Heart left ventricle (tissue), 13 donors: ENCODE results near the gene SLC25A28.

Experiments used
- POLR2A ChIP-seq, 2 donors: fragments of 450-650 bp; IDR thresholded peaks; one replicate each; pipeline ENCODE4 v1.6.1; 2017; ENCODE audit warnings: antibody characterized with exemption in 2 of 2, mild to moderate bottlenecking in 2 of 2, moderate library complexity in 2 of 2
- TF ChIP-seq, protein P1 (sequence below), 12 donors: fragments of 200-600 bp; sonication (generic) in 4 of 12; IDR thresholded peaks; one replicate each; pipeline versions ENCODE4 v1.5.0 to v1.8.0; 2018 to 2022; ENCODE audit warnings: antibody characterized with exemption in 12 of 12, mild to moderate bottlenecking in 5 of 12
- donor health status: ischemic (EF 13 %, LVEDD 7.1; RV severe dilation, severe dysfunction).
- donor health status: DM: no; HTN: yes; CAD: no.
- donor health status: DM: no; HTN: no; CAD: no.
- donor health status: ischemic (EF 25% LVEDD 6.9; RV normal size, moderate dysfunction).
- donor health status: ischemic (EF 25% LVEDD 5.7; RV mildly dilated, moderate dysfunction).
- donor health status: ischemic (EF 35%, LVEDD 5.7; RV mildly dilated, moderate dysfunction).
- donor health status: nonischemic (EF 11% LVEDD 7.7; RV severe dilation, severe dysfunction).
- donor health status: DM: yes; HTN: yes; CAD: no.
- donor health status: PGD.
- donor health status: ischemic (EF 29% LVEDD 5.4; RV normal size, mild dysfunction).
- donor health status: nonischemic (EF 23%, LVEDD 6.1; RV moderate dilation, normal function).

DNA sequence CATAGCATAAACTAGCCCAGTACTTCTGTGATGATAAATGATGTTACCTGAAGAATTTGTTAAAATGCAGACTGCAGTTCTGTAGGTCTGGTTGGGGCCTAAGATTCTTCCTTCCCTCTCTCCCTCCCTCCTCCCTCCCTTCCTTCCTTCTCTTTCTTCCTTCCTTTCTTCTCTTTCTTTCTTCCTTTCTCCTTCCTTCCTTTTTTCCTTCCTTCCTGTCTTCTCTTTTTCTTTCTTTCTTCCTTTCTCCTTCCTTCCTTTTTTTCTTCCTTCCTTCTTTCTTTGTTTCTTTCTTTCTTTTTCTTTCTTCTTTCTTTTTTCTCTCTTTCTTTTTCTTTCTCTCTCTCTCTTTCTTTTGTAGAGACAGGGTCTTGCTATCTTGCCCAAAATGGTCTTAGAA is 3.7 kb upstream of the SLC25A28 start:
- TF ChIP-seq, protein P1, sequence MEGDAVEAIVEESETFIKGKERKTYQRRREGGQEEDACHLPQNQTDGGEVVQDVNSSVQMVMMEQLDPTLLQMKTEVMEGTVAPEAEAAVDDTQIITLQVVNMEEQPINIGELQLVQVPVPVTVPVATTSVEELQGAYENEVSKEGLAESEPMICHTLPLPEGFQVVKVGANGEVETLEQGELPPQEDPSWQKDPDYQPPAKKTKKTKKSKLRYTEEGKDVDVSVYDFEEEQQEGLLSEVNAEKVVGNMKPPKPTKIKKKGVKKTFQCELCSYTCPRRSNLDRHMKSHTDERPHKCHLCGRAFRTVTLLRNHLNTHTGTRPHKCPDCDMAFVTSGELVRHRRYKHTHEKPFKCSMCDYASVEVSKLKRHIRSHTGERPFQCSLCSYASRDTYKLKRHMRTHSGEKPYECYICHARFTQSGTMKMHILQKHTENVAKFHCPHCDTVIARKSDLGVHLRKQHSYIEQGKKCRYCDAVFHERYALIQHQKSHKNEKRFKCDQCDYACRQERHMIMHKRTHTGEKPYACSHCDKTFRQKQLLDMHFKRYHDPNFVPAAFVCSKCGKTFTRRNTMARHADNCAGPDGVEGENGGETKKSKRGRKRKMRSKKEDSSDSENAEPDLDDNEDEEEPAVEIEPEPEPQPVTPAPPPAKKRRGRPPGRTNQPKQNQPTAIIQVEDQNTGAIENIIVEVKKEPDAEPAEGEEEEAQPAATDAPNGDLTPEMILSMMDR (IDR thresholded peaks at IDR 0.05) = no peak
- TF ChIP-seq POLR2A (IDR thresholded peaks at IDR 0.05) = no peak
